Activated CD4-positive, alpha-beta T cell treated with anti-CD3 and anti-CD28 coated beads for 36 hours (primary cell): ENCODE results near the gene ST6GAL1. TPM values are rescaled to one million over a fixed set of nuclear protein-coding genes. Genes with fewer than 3 reads are reported as not detected.
A peak's percentile ranks its signal among the peaks of the same experiment; 100 is the strongest.
"Not testable (repeated sequence)": the region's sequence is repeated elsewhere in the genome, so short reads cannot be mapped to it uniquely, and the experiment has no call there.

Experiments used
- ATAC-seq: fragments of 200-7000 bp; cut with Tn5 transposase; one replicate; pipeline ENCODE4 v1.10.0; 2021; ENCODE audit warnings: mild to moderate bottlenecking, moderate library complexity
- CTCF ChIA-PET: fragments of 350-600 bp; sonication (Branson Sonifier 250); formaldehyde crosslinking; loops from one replicate; lab custom pipeline; 2021; ENCODE audit warnings: antibody characterized with exemption; lab: Charles Lee
- POLR2A ChIA-PET: fragments of 350-600 bp; sonication (Branson Sonifier 250); formaldehyde crosslinking; loops from one replicate; lab custom pipeline; 2021; ENCODE audit warnings: antibody characterized with exemption, inconsistent platforms; lab: Charles Lee
- DNase-seq: peaks from one replicate; pipeline ENCODE4 v3.0.0-alpha.2; 2020
- H3K27ac Mint-ChIP-seq: one replicate; pipeline ENCODE4 v1.8.0; 2021; ENCODE audit warnings: mixed read lengths
- H3K27me3 Mint-ChIP-seq: one replicate; pipeline ENCODE4 v1.8.0; 2021; ENCODE audit warnings: mixed read lengths
- H3K36me3 Mint-ChIP-seq: one replicate; pipeline ENCODE4 v1.8.0; 2021; ENCODE audit warnings: low read depth, mixed read lengths
- H3K4me1 Mint-ChIP-seq: one replicate; pipeline ENCODE4 v1.8.0; 2021; ENCODE audit warnings: mixed read lengths
- H3K4me3 Mint-ChIP-seq: one replicate; pipeline ENCODE4 v1.8.0; 2021; ENCODE audit warnings: mild to moderate bottlenecking, moderate library complexity, mixed read lengths
- H3K9me3 Mint-ChIP-seq: one replicate; pipeline ENCODE4 v1.8.0; 2021; ENCODE audit warnings: low read depth, mixed read lengths
- intact Hi-C, 2 experiments: fragments of 100-400 bp; cut with DNase I in 1 of 2; cut with micrococcal nuclease in 1 of 2; formaldehyde crosslinking; loops; one replicate each; pipeline versions ENCODE4 v1.14.2 to v1.15.1; 2022 to 2024; cut with DNase I, micrococcal nuclease
- total RNA-seq, 2 experiments: library from RNA; stranded (reverse); gene quantifications; one replicate each; pipeline ENCODE4 v1.2.3, GENCODE V29; 2021

ST6GAL1 gene
- total RNA-seq, 2 experiments from 2014 or later = 86.6 to 111 TPM

- DNase-seq (no peak), ATAC-seq (no peak)
- Mint-ChIP-seq H3K36me3 (peaks cover 29% of the 10 kb centered on the region), H3K4me3 (no peak overlapping the region), H3K27me3 (no peaks in the 10 kb centered on the region), H3K4me1 (peaks cover 22% of the 10 kb centered on the region), H3K9me3 (no peaks in the 10 kb centered on the region), H3K27ac (no peak overlapping the region)
- intact Hi-C loops = no loop called here
- ChIA-PET POLR2A (no interaction called here), CTCF (interaction anchor here (0.6 kb wide), 1 partner anchor 182 kb away, joined by 8 read pairs; no protein-coding TSS in a partner anchor)
Measured at GRCh38 chr3:186984064-186984463, 53.7 kb downstream of the ST6GAL1 start.

GRCh38 chr3:186985661-186986364 lies 55.5 kb downstream of the ST6GAL1 start:
- Mint-ChIP-seq H3K27me3 (no peaks in the 10 kb centered on the region), H3K27ac (no peak overlapping the region), H3K36me3 (peaks cover 36% of the 10 kb centered on the region), H3K4me3 (no peak overlapping the region), H3K9me3 (no peaks in the 10 kb centered on the region), H3K4me1 (peaks cover 31% of the 10 kb centered on the region)
- POLR2A ChIA-PET = interaction anchor here (0.7 kb wide), 1 partner anchor 184 kb away, joined by 3 read pairs; no protein-coding TSS in a partner anchor
- ATAC-seq (no peak), DNase-seq (no peak)
- CTCF ChIA-PET = interaction anchor here (0.6 to 1.0 kb wide), 3 partner anchors 129 to 393 kb away, joined by 3 to 4 read pairs (median 4); no protein-coding TSS in a partner anchor
- intact Hi-C loops = loop anchor here in 1 of 2 experiments (5.0 kb wide), 1 partner anchor 34 kb away; no protein-coding TSS in a partner anchor

DNA sequence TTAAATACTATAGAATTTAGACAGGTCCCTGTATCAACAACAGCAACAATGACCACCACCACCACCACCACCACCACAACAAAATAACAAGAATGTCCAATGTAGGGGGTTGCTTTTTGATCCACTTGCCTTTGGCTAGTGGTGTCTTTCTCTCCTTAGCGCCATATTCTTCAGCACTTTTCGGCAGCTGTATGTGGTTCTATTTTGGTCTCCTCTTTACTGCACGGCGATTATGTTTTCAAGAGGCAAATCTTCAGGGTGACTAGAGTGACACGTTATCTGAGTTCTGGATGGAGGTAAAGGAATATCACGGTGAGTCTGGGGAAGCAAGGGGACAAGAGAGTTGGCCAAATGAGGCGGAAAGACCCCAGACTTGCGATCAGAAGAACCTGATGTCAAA lies 56.1 kb downstream of the ST6GAL1 start:
- CTCF ChIA-PET = no interaction called here
- Mint-ChIP-seq H3K36me3 (peaks cover 41% of the 10 kb centered on the region), H3K9me3 (no peaks in the 10 kb centered on the region), H3K4me1 (peaks cover 36% of the 10 kb centered on the region), H3K27ac (no peak overlapping the region), H3K4me3 (no peak overlapping the region), H3K27me3 (no peaks in the 10 kb centered on the region)
- POLR2A ChIA-PET = no interaction called here
- intact Hi-C loops = loop anchor here in 1 of 2 experiments (5.0 kb wide), 1 partner anchor 34 kb away; no protein-coding TSS in a partner anchor
- ATAC-seq (no peak), DNase-seq (no peak)

- no peak overlapping the region for H3K4me3 Mint-ChIP-seq
- DNase-seq = no peak
- H3K36me3 Mint-ChIP-seq = peaks cover 41% of the 10 kb centered on the region
- POLR2A ChIA-PET = no interaction called here
- no peak overlapping the region for H3K27ac Mint-ChIP-seq
- H3K27me3 Mint-ChIP-seq = no peaks in the 10 kb centered on the region
- intact Hi-C loops = loop anchor here in 1 of 2 experiments (5.0 kb wide), 1 partner anchor 35 kb away; no protein-coding TSS in a partner anchor
- ATAC-seq = no peak
- no peaks in the 10 kb centered on the region for H3K9me3 Mint-ChIP-seq
- peaks cover 40% of the 10 kb centered on the region for H3K4me1 Mint-ChIP-seq
- CTCF ChIA-PET = no interaction called here
Measured at GRCh38 chr3:186986816-186987215, 56.5 kb downstream of the ST6GAL1 start.

DNA sequence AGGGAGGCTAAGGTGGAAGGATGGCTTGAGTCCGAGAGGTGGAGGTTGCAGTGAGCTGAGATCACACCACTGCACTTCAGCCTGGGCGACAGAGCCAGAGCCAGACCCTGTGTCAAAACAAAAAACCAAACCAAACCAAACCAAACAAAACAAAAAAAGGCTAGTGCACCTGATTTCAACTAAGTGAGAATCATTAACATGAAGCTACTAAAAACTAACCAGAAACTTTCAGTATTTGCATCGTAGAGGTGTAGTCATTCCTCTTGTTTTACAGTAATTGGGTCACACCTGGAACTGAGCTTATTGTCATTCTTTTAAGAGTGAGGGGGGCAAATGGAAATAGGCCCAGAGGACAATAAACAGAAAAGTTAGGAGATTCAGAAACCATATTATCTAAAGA lies 58.5 kb downstream of the ST6GAL1 start:
- H3K27me3 Mint-ChIP-seq = no peaks in the 10 kb centered on the region
- intact Hi-C loops = loop anchor here in 1 of 2 experiments (5.0 kb wide), 1 partner anchor 37 kb away; no protein-coding TSS in a partner anchor
- H3K36me3 Mint-ChIP-seq = peaks cover 38% of the 10 kb centered on the region
- no peak for DNase-seq
- POLR2A ChIA-PET = interaction anchor here (0.6 to 0.9 kb wide), 3 partner anchors 36 to 106 kb away, joined by 3 read pairs; no protein-coding TSS in a partner anchor
- peak overlapping the region; percentile 68 for H3K27ac Mint-ChIP-seq
- peaks cover 43% of the 10 kb centered on the region for H3K4me1 Mint-ChIP-seq
- H3K9me3 Mint-ChIP-seq = no peaks in the 10 kb centered on the region
- H3K4me3 Mint-ChIP-seq = no peak overlapping the region
- ATAC-seq = peak; percentile 67
- CTCF ChIA-PET = interaction anchor here (0.7 to 2.2 kb wide), 12 partner anchors 10 to 176 kb away, joined by 3 to 7 read pairs (median 3); no protein-coding TSS in a partner anchor

DNA sequence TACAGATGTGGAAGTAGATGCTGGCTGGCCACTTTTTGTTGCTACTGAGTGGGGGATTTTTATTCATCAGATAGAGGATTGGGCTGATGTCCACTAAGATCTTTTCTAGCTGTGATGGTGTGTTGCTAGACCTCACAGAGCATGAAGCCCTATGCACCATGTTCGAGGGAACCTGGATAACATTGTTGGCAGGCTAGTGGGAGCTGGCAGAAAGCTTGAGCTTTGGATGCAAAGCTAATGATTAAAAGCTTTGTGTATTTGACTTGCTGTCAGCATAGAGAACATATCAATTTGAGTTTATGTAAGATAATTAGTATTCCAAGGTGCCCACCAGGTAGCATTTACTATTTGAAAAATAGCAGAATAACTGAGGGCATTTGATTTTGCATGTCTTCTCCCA lies 59.1 kb downstream of the ST6GAL1 start:
- ATAC-seq = no peak
- intact Hi-C loops = loop anchor here in 1 of 2 experiments (5.0 kb wide), 1 partner anchor 37 kb away; no protein-coding TSS in a partner anchor
- POLR2A ChIA-PET = interaction anchor here (0.6 to 0.9 kb wide), 3 partner anchors 36 to 106 kb away, joined by 3 read pairs; no protein-coding TSS in a partner anchor
- no peak overlapping the region for H3K4me3 Mint-ChIP-seq
- peaks cover 33% of the 10 kb centered on the region for H3K36me3 Mint-ChIP-seq
- H3K27ac Mint-ChIP-seq = no peak overlapping the region
- CTCF ChIA-PET = interaction anchor here (0.6 to 2.2 kb wide), 13 partner anchors 10 to 176 kb away, joined by 3 to 7 read pairs (median 3); no protein-coding TSS in a partner anchor
- H3K9me3 Mint-ChIP-seq = no peaks in the 10 kb centered on the region
- no peak for DNase-seq
- H3K4me1 Mint-ChIP-seq = peaks cover 47% of the 10 kb centered on the region
- H3K27me3 Mint-ChIP-seq = no peaks in the 10 kb centered on the region

DNA sequence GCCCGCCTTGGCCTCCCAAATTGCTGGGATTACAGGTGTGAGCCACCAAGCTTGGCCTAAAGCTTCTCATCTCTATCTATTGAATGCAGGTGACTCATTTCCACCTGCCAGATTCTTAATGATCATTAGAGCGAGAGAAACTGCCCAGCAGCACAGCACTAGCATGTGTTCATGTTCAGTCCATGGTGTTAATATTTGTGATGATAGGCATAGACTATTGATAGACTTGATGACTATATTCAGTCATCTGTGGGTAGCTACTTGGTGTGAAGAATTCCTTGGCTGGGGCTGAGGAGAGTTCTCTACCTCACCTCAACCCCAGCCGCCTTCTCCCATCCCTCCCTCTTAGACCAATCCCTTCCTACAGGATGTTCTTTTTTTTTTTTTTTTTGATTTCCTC lies 60.0 kb downstream of the ST6GAL1 start:
- Mint-ChIP-seq H3K27ac (no peak overlapping the region), H3K36me3 (peaks cover 32% of the 10 kb centered on the region), H3K9me3 (no peaks in the 10 kb centered on the region), H3K27me3 (no peaks in the 10 kb centered on the region), H3K4me1 (peaks cover 47% of the 10 kb centered on the region), H3K4me3 (no peak overlapping the region)
- ChIA-PET POLR2A (no interaction called here), CTCF (interaction anchor here (0.6 to 2.2 kb wide), 2 partner anchors 11 to 175 kb away, joined by 3 to 6 read pairs; no protein-coding TSS in a partner anchor)
- no peak for ATAC-seq
- intact Hi-C loops = no loop called here
- DNase-seq = no peak

- Mint-ChIP-seq H3K27ac (no peak overlapping the region), H3K9me3 (no peaks in the 10 kb centered on the region), H3K27me3 (no peaks in the 10 kb centered on the region), H3K4me3 (no peak overlapping the region), H3K36me3 (peaks cover 32% of the 10 kb centered on the region), H3K4me1 (peaks cover 45% of the 10 kb centered on the region)
- no peak for DNase-seq
- no peak for ATAC-seq
- POLR2A ChIA-PET = no interaction called here
- CTCF ChIA-PET = interaction anchor here (0.6 kb wide), 1 partner anchor 174 kb away, joined by 3 read pairs; no protein-coding TSS in a partner anchor
- intact Hi-C loops = no loop called here
Measured at GRCh38 chr3:186990878-186991308, 60.6 kb downstream of the ST6GAL1 start.

DNA sequence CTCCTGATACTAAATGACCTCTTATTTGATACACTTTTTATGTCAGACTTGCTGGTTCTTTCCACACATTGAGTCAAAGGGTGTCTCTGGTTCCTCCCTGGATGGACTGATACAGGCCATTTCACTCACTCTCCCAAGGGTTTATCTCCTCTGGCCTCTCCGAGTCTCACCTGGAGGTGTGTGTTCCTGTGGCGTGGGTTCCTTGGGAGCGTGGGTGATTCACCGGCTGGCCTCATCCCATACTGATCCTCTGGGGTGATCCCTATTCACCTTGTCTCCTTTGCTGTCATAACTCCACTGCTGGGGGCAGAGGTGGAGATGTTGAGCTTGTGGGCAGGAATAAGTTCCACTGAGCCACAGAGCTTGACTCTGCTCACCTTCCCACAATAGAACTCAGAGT lies 61.1 kb downstream of the ST6GAL1 start:
- DNase-seq = no peak
- no peak for ATAC-seq
- CTCF ChIA-PET = no interaction called here
- H3K4me3 Mint-ChIP-seq = no peak overlapping the region
- H3K27me3 Mint-ChIP-seq = no peaks in the 10 kb centered on the region
- H3K4me1 Mint-ChIP-seq = peaks cover 46% of the 10 kb centered on the region
- POLR2A ChIA-PET = no interaction called here
- intact Hi-C loops = no loop called here
- no peak overlapping the region for H3K27ac Mint-ChIP-seq
- peaks cover 31% of the 10 kb centered on the region for H3K36me3 Mint-ChIP-seq
- H3K9me3 Mint-ChIP-seq = no peaks in the 10 kb centered on the region

- CTCF ChIA-PET, DNase-seq, H3K27me3 Mint-ChIP-seq, ATAC-seq, H3K27ac Mint-ChIP-seq, intact Hi-C loops, H3K4me3 Mint-ChIP-seq, POLR2A ChIA-PET, H3K9me3 Mint-ChIP-seq: not testable (repeated sequence)
- peaks cover 48% of the 10 kb centered on the region for H3K4me1 Mint-ChIP-seq
- peaks cover 29% of the 10 kb centered on the region for H3K36me3 Mint-ChIP-seq
Measured at GRCh38 chr3:186992096-186992495, 61.8 kb downstream of the ST6GAL1 start.

DNA sequence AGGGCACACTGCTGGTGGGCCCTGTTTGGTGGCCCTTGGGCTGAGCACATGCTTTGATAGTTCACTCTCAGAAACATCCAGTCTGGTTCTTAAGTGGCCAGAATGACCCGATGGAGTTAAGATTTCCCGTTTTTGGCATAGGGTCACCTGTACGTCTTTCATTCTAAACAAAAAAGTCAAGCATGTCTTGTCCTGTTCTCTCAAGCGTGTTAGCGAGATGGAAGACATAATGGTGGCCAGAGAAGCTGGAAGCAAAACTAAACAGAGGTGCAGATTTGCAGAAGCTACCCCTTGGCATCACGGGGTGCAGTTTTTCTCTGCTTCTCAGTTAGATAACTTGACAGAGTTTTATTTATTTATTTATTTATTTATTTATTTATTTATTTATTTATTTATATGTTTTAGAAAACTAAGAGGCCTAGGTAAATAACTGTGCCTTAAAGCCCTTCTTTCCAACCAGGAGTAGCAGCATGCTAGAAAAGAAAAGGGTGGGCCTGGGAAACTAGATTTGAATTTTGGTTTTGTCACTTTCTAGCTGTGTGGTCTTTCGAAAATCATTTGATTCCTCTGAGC lies 63.0 kb downstream of the ST6GAL1 start:
- no peaks in the 10 kb centered on the region for H3K27me3 Mint-ChIP-seq
- intact Hi-C loops = no loop called here
- H3K36me3 Mint-ChIP-seq = peaks cover 26% of the 10 kb centered on the region
- peaks cover 50% of the 10 kb centered on the region for H3K4me1 Mint-ChIP-seq
- ATAC-seq = no peak
- H3K4me3 Mint-ChIP-seq = no peak overlapping the region
- POLR2A ChIA-PET = no interaction called here
- H3K27ac Mint-ChIP-seq = no peak overlapping the region
- DNase-seq = no peak
- H3K9me3 Mint-ChIP-seq = no peaks in the 10 kb centered on the region
- CTCF ChIA-PET = interaction anchor here (0.7 to 0.9 kb wide), 2 partner anchors 120 to 133 kb away, joined by 3 read pairs; no protein-coding TSS in a partner anchor
